Parathyroid adenoma (tissue), 2 donors: ENCODE results near the gene TNNT3.
"Not testable (repeated sequence)": the region's sequence is repeated elsewhere in the genome, so short reads cannot be mapped to it uniquely, and the experiment has no call there.

Source experiments
- H2AFZ ChIP-seq: fragments of 300-600 bp; sonication (generic); one replicate; pipeline ENCODE4 v1.7.0; 2017; ENCODE audit warnings: antibody characterized with exemption, mild to moderate bottlenecking
- H3K27ac ChIP-seq: fragments of 300-600 bp; sonication (generic); one replicate; pipeline ENCODE4 v1.7.0; 2017
- H3K27me3 ChIP-seq: fragments of 300-600 bp; sonication (generic); one replicate; pipeline ENCODE4 v1.7.0; 2017; ENCODE audit warnings: low read length; ENCODE audit not compliant: control insufficient read depth, insufficient read depth
- H3K36me3 ChIP-seq: fragments of 300-600 bp; sonication (generic); one replicate; pipeline ENCODE4 v1.7.0; 2017; ENCODE audit warnings: low read length; ENCODE audit not compliant: control insufficient read depth, insufficient read depth
- H3K4me1 ChIP-seq: fragments of 300-600 bp; sonication (generic); one replicate; pipeline ENCODE4 v1.7.0; 2017; ENCODE audit warnings: control low read depth
- H3K4me2 ChIP-seq: fragments of 300-600 bp; sonication (generic); one replicate; pipeline ENCODE4 v1.7.0; 2017; ENCODE audit warnings: low read length
- H3K4me3 ChIP-seq: fragments of 300-600 bp; sonication (generic); one replicate; pipeline ENCODE4 v1.7.0; 2017; ENCODE audit warnings: low read depth, low read length
- H3K79me2 ChIP-seq: fragments of 300-600 bp; sonication (generic); one replicate; pipeline ENCODE4 v1.7.0; 2017; ENCODE audit warnings: control low read depth
- H3K9ac ChIP-seq: fragments of 300-600 bp; sonication (generic); one replicate; pipeline ENCODE4 v1.7.0; 2017; ENCODE audit warnings: mild to moderate bottlenecking
- H3K9me3 ChIP-seq: fragments of 300-600 bp; sonication (generic); one replicate; pipeline ENCODE4 v1.7.0; 2017; ENCODE audit warnings: low read length; ENCODE audit not compliant: control insufficient read depth
- CTCF ChIP-seq: fragments of 300-600 bp; sonication (generic); IDR thresholded peaks from one replicate; pipeline ENCODE4 v1.7.0; 2017; ENCODE audit warnings: antibody characterized with exemption, mild to moderate bottlenecking
- donor health status: primary hyperparathyroidism.

TNNT3 gene

DNA sequence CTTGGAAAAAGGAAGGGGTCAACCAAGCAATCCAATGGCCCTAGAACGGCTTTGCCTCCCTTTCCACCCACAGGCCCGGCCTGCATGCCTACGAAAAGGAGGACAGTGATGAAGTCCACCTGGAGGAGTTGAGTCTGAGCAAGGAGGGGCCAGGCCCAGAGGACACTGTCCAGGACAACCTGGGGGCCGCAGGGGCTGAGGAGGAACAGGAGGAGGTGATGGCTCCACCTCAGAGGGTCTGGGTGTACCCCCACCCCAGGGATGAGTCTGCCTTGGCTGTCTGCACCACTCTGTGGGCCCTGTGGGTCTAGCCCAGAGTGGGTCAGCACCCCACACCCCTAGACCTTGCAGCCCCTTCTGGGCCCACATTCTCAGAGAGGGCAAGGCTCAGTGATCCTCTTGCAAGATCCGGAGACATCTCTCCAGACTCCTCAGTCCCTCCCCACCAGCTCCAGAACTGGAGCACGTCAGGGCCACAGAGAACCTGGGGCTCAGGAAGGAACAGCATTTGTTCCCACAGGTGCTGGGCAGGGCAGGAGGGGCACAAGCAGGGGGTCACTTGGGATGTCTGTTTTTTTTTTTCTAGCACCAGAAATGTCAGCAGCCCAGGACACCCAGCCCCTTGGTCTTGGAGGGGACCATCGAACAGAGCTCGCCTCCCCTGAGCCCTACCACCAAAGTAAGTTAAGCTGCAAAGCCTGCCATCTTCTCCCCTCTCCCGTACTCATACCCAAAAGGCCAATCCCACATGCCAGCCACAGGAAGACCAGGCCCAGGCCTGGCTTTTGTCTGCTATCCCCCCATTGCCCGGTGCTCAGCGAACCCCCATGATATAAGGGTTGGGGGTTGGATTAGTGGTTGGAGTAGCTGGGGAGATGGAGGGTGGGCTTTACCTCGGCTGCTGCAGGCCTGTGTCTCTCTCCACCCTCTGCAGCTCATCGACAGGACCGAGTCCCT, 35.9 kb upstream of the TNNT3 start:
- Histone ChIP-seq H3K9me3 (no peaks in the 10 kb centered on the region), H3K4me2 (no peak overlapping the region), H3K79me2 (no peaks in the 10 kb centered on the region), H3K4me3 (no peak overlapping the region), H2AFZ (no peak overlapping the region), H3K27me3 (no peaks in the 10 kb centered on the region), H3K4me1 (no peaks in the 10 kb centered on the region), H3K9ac (no peak overlapping the region), H3K36me3 (no peaks in the 10 kb centered on the region), H3K27ac (no peak overlapping the region)
- TF ChIP-seq CTCF = no peak

DNA sequence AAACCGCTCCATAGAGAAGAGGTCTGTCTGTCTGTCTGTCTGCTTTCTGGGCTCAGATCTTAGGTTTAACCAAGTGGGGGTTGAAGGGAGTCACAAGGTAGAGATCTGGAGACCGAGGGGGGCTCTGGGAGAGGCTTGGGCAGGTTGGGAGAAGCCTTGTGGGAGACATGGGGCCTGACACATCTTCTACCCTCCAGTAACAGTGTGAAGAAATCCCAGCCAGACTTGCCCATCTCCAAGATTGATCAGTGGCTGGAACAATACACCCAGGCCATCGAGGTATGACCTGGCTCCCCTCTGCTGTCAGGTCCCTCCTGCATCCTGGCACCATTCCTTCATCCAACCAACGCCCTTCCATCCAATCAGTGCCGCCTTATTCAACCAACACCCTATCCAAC, 35.2 kb upstream of the TNNT3 start:
- Histone ChIP-seq H3K4me3 (no peak overlapping the region), H2AFZ (no peak overlapping the region), H3K27ac (no peak overlapping the region), H3K27me3 (no peaks in the 10 kb centered on the region), H3K79me2 (no peaks in the 10 kb centered on the region), H3K4me2 (no peak overlapping the region), H3K9ac (no peak overlapping the region), H3K36me3 (no peaks in the 10 kb centered on the region), H3K9me3 (no peaks in the 10 kb centered on the region), H3K4me1 (no peaks in the 10 kb centered on the region)
- TF ChIP-seq CTCF = no peak

- H3K79me2 ChIP-seq, H3K27ac ChIP-seq, H3K36me3 ChIP-seq, H3K9me3 ChIP-seq, H3K4me3 ChIP-seq, H2AFZ ChIP-seq, H3K27me3 ChIP-seq, H3K4me1 ChIP-seq, H3K9ac ChIP-seq, H3K4me2 ChIP-seq: not testable (repeated sequence)
These were observed 33.0 kb upstream of the TNNT3 start for GRCh38 chr11:1886551-1886950.

DNA sequence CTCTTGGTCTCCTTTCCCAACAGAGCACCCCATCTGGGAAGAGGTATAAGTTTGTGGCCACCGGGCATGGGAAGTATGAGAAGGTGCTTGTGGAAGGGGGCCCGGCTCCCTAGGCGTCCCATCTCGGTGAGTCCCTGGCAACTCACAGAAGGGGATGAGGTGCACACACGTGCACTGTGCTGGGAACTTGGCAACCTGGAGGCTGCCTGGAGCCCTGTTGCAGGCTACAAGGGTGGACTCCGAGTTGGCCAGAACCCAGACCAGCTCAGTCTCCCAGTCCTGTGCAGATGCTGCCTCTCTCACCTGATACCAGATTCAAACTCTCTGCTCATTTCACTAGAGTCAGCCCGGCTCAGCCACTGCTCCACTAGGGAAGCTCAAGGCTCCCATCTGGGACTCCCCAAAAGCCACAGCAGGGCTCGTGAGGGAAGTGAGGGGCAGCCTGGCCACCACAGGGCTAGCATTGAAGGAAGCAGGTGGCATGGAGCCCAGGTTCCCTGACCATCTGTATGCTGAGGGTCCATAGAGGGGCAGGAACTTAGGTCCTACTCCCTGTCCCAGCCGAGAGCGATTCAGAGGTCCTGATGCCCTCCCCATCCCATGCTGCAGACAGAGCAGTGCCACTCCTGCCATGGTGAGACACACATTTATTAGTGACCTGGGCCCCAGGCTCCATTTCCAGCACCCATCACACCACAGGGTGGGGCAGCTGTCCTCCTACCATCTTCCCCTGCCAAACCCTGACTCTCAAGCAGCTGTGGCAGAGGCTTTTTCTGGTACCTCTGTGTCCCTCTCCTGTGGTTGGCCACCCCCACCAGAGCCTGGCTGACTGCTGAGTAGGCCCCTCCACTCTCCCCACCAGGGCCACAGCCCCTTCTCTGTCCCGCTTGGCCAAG, 31.8 kb upstream of the TNNT3 start:
- no peak overlapping the region for H3K27ac ChIP-seq
- no peak overlapping the region for H3K4me3 ChIP-seq
- no peaks in the 10 kb centered on the region for H3K4me1 ChIP-seq
- H3K36me3 ChIP-seq = no peaks in the 10 kb centered on the region
- TF ChIP-seq CTCF = no peak
- no peaks in the 10 kb centered on the region for H3K27me3 ChIP-seq
- H3K79me2 ChIP-seq = no peaks in the 10 kb centered on the region
- H2AFZ ChIP-seq = no peak overlapping the region
- no peak overlapping the region for H3K9ac ChIP-seq
- no peak overlapping the region for H3K4me2 ChIP-seq
- H3K9me3 ChIP-seq = no peaks in the 10 kb centered on the region

DNA sequence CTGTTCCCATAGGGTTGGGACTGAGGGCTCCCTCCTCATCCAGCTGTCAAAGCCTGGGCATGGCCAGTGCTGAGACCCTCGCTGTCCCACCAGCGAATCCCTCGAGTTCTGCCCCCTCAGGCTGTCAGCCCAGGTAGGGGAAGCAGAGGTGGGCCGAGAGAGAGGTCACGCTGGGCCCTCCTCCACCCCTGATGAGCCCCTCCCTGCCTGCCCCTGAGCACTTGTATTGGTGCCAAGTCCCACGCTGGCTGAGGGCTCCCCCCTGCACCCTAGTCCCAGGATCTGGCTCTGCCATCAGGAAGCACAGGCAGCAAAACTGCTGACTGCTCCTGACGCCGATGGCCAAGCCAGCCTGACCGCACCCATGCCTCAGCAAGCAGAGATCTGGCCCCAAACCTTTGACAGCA, 31.2 kb upstream of the TNNT3 start:
- no peaks in the 10 kb centered on the region for H3K36me3 ChIP-seq
- H3K9me3 ChIP-seq = no peaks in the 10 kb centered on the region
- no peak overlapping the region for H3K27ac ChIP-seq

More for the DNA sequence above, 31.2 kb upstream of the TNNT3 start:
- Histone ChIP-seq H3K4me3 (no peak overlapping the region), H3K4me2 (no peak overlapping the region), H2AFZ (no peak overlapping the region), H3K4me1 (no peaks in the 10 kb centered on the region), H3K79me2 (no peaks in the 10 kb centered on the region), H3K9ac (no peak overlapping the region), H3K27me3 (no peaks in the 10 kb centered on the region)
- TF ChIP-seq CTCF = no peak
